HG02588 (cell line): ENCODE results near the gene CDH24.

Experiments used
- ATAC-seq: cut with Tn5 transposase; IDR thresholded peaks from one replicate; pipeline ENCODE4 v1.9.1; 2021; ENCODE audit warnings: mild to moderate bottlenecking, moderate library complexity; ENCODE audit not compliant: unreplicated experiment

Gene CDH24

GRCh38 chr14:23063601-23064000 lies 6.3 kb upstream of the CDH24 start:
- ATAC-seq, result no peak

- ATAC-seq, result no peak
Observed at GRCh38 chr14:23062002-23062401, 4.7 kb upstream of the CDH24 start.

DNA sequence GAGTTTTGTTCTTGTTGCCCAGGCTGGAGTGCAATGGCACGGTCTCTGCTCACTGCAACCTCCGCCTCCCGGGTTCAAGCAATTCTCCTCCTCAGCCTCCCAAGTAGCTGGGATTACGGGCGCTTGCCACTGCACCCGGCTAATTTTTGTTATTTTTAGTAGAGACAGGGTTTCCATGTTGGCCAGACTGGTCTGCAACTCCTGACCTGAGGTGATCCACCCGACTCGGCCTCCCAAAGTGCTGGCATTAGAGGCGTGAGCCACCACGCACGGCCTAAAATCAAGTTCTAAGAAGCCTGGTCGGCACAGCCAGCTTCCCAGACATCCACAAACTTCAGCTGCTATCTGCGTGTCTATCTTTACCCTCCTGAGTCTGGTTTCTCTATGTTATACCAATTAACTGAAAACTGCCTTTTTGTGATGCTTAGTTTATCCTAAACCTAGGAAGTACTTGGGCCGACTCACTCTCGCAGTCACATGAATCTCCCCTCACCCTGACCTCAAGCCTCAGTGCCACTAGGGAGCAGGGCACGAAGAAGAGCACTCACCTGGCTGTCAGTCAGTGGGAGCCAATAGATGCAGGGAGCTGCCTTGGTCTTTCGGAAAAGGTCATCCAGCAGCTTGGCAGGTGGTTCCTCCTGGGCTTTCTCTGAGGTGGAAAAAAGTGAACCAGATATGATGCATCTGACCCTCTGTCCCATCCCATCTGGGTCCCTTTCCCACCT lies 3.4 kb upstream of the CDH24 start:
- no peak for ATAC-seq

DNA sequence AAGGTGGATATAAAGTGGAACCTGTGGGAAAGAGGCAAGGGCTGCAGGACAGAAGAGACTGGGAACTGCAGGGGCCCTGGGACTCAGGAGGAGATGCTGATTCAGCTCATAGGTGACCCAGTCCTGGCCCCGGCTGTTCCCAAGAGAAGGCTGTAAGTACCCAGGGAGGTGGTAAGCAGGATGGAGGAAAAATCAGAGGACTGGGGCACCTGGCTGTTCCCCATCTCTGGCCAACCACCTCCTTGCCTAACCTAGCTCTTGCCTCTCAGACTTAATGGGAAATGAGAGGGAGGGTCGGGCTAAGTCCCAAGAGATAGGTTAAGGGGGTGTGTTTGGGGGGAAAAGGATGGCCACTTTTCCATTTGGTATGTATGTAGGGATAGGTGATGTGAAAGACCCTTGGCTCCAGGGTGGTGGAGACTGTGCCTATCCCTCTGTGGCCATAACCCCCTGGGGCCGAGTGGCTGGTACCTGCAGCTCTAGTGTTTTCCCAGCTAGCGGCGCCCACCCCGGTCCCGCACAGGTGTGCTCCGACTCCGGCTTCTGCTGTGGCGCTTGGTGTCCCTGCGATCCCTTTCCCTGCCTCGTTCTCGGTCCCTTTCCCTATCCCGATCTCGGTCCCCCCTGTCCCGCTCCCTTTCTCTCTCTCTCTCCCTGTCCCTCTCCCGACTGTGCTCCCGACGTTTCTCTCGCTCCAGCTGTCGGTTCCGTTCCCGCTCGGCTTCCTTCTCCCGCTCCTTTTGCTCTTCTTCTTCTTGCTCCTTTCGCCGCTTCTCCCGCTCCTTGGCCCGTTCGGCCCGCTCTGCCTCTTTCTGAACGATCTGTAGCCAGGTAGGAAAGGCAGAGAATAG lies 1.6 kb upstream of the CDH24 start:
- no peak for ATAC-seq

DNA sequence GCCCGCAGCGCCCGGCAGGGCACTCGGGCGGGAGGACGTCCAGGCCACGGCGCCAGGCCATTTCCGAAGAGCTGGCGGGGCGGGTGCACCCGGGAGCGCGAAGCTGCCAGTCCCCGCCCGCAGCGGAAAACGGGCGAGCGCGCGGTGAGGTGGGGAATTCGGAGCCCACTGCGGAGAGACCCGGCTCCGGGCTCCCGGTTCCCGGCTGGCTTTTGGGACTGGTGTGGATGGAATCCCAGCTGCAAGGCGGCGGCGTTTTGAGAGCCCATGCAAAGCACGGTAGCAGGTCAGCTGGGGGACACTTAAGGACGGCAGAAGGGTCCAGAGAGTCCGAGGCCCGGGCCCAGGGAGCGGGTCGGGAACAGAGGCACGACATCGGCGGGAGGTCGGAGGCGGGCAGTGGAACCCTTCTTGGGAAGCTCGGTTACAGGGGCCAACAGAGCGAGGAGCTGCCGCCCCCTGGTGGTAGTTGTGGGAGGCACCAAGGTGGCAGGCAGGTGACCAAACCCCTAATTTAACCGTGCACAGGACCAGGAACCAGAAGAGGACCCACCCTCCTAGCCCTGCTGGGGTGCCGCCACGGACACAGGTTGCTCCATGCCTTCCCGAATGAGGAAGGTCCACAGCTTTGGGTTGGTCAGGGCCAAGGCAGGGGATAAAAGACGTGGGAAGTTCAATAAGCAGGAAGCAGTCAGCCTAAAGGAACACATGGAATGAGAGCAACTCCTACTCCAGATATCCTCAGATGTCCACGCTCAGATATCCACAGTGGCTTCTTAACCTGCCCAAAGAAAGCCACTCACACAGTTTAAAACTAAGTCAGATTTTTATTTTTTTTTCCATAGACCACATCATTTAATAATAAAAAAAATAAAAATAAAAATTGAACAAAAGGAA lies 685 bp upstream of the CDH24 start:
- ATAC-seq, result peak; percentile 53

- ATAC-seq, result peak; percentile 54
Observed at GRCh38 chr14:23056145-23056955, 970 bp downstream of the CDH24 start.

GRCh38 chr14:23055621-23056144 lies 1.6 kb downstream of the CDH24 start:
- no peak for ATAC-seq

DNA sequence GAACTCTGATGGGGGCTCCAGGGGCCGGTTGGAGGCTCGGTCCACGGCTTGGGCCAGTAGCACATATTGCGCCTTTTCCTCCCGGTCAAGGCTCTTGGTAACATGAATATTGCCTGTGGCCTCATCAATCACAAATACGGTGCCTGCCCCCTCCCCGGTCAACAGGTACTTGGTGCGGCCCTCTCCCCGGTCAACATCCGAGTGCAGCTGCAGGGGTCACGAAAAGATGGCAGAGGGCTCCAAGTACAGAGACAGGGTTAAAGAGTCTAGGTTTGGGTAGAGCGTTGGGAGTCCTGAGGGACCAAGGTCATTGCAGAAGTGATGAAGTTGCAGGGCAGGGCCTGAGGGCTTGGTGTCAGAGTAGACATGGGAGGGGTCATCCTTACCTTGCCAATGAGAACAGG lies 2.2 kb downstream of the CDH24 start:
- no peak for ATAC-seq

GRCh38 chr14:23054000-23054811 lies 3.1 kb downstream of the CDH24 start:
- no peak for ATAC-seq

DNA sequence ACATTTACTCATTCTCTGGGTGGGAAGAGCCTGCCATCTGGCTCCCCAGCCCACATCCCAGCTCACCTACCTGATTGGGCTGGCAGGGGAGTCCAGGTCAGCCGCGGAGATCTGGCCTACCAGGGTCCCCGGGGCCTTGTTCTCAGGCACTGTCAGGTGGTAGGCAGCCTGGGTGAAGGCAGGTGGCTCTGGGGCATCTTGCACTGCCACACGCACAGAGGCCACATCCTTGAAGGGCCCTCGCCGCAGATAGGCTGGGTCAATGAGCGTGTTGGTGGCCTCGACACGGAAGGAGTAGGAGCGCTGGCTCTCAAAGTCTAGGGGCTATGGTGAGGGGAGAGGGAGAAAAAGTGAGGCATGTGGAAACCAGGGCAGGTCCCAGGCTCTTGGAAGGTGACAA lies 3.9 kb downstream of the CDH24 start:
- ATAC-seq, result no peak

GRCh38 chr14:23052671-23053070 lies 4.6 kb downstream of the CDH24 start:
- ATAC-seq, result no peak

DNA sequence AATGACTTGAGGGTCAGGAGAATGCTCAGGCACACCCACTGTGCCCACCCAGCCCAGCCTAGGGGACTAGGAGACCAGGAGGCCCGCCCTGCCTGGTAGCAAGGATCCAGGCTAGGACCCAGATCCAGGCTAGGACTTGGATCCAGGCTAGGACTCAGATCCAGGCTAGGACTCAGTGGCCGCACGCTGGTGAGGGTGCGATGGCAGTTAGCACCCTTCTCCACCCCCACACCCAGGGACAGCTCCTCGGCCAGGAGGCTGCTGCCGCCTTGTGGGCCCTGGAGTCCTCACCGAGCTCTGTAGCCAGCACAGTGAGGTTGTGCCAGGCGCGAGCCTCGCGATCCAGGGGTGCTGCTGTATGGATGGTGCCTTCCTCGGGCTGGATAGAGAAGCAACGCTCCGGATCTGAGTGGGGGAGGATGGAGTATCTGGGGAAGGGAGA lies 5.1 kb downstream of the CDH24 start:
- no peak for ATAC-seq

- no peak for ATAC-seq
Observed at GRCh38 chr14:23051141-23052057, 5.9 kb downstream of the CDH24 start.

GRCh38 chr14:23049011-23049410 lies 8.3 kb downstream of the CDH24 start:
- no peak for ATAC-seq

DNA sequence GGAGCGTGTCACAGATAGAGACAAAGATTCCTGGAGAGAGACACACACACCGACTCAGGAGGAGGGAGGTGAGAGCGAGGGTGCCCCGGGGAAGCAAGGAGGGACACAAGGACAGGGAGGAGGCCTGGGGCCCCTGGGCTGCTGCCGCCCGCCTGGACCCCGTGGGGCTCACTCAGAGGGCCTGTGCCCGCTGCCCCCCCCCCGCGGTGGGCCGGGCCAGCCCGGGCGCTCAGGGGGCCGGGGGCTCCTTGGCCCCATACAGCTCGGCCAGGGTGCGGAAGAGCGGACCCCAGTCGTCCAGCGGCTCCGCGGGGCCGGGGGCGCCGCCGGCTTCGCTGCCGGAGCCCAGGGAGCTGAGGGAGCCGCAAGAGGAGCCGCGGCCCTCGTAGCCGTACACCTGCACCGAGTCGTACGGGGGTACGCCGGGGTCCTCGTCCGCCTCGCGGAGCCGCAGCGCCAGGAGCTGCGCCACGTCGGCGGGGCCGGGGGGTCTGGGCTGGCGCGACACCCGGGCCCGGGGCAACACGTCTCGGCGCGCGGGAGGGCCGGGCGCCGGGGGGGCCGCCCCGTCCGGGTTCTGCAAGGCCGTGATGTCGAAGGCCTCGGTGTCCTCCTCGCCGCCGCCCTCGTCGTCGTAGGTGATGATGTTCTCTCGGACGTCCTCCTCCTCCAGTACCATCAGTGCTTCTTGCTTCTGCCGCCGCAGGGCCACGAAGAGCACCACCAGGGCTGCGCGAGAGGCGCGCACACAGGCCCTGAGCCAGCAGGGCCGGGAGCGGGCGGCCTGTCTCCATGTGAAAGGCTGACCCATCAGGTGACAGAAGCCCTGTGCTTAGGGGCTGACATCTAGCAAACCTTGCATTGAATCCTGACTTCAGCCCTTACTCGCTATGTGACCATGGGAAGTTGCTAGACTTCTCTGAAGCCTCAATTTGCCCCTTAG lies 9.3 kb downstream of the CDH24 start:
- no peak for ATAC-seq

DNA sequence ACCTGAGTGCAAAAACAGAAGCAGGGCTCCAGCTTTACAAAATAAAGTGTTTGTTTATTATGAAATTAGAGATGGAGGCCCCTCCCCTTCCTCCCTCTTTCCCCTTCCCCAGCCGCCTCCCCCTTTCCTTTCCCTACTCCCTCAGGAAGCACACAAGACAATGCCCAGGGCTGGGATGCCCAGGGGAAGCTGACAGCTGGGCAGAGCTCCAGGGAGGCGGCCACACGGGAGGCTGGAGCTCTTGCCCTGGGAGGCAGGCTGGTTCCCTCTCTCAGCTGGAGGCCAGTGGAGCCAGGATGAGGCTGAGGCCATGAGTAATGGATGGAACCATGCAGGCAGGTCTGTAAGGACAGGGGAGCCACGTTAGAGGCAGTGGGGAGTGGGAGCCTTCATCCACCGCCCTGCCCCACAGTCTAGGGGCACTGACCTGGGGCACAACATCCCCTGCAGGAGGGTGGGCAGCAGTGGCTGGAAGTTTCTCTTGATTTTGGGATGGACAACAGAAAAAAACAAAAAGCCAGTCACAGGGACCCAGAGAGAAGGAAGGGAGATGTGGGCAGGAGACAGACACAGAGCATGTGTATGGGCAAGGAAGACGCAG lies 10.2 kb downstream of the CDH24 start:
- ATAC-seq, result no peak
